GM18867 (cell line): ENCODE results near the gene ARSB.
"Not testable (repeated sequence)": the region's sequence is repeated elsewhere in the genome, so short reads cannot be mapped to it uniquely, and the experiment has no call there.

Source experiments
- ATAC-seq: cut with Tn5 transposase; IDR thresholded peaks from one replicate; pipeline ENCODE4 v1.9.1; 2021; ENCODE audit warnings: mild to moderate bottlenecking, moderate library complexity; ENCODE audit not compliant: unreplicated experiment

The ARSB gene

GRCh38 chr5:78907255-78907891 is 77.7 kb downstream of the ARSB start:
- ATAC-seq = no peak

DNA sequence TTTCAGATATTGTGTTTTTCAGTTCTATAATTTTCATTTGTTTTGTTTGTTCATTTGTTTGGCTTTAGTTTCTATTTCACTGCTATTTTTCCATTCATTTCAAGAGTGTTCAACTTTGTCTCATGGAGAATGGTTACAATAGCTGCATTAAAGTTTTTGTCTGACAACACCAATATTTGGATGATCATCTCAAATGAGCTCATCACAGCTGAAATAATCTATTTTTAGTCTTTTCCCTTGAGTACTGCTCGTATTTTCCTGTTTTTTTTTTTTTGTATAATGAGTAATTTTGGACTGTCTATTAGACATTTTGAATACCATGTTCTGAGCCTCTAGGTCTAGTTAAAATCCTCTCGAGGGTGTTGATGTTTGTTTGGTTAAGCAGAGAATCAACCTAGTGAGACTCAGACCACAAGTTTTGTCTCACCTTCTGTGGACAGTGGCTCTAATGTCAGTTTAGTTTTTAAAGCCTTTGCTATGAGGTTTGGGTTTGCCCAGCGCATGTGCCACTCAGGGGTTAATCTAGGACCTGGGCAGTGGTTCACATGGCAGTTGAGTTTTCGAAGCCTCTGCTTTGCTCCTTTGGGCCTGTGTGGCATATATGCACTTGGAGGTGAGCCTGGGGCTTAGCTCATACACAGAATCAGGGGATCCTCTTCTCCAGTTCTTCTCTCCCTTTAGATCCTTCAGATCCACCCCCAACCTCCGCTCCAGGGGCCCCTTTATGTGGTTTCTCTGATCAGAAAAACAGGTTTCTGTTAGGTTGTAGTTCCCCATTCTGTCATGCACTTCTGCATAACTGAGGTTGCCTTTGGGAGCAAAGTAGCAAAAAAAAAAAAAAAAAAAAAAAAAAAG is 79.8 kb downstream of the ARSB start:
- ATAC-seq = peak; percentile 72

GRCh38 chr5:78903861-78904260 is 81.2 kb downstream of the ARSB start:
- no peak for ATAC-seq

- no peak for ATAC-seq
Measured at GRCh38 chr5:78903353-78903752, 81.8 kb downstream of the ARSB start.

DNA sequence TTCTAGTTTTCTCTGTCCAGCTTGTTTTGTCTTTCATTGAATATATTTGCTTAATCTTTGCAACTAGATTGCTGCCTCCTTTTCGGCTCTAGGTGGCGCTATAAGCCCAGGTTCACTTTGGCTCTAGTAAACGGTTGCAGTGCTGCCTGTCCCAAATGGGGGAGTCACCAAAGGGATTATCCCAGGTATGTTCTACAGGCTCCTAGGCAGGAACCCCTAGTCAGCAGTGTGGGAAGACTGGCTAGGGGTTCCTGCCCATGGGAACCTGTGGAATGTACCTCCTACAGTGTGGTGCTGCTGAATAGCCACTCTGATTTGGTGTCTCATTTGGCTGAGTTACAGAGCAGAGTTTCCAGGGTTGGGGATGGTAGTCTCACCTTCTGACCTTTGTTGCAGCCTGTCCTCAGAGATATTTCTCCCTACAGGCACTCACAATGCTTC is 85.2 kb downstream of the ARSB start:
- ATAC-seq = no peak

DNA sequence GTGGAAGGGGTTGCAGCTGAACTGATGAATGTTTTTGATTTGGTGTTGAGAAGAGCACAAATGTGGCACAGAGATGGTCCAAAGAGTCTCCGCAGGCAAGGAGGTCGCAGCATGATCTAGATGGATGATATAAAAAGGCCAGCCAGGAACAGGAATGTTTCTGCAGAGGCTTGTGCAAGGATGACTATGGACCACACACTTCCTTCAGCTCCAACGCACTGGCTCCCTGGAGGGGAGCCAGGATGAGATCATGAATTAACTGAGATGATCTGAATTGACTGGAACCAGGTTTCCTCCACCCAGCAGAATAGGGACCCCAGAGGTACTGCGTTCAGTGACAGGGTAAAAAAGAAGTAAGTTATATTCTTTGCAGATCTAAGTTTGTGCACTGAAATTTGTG is 89.0 kb downstream of the ARSB start:
- no peak for ATAC-seq

GRCh38 chr5:78895616-78896015 is 89.5 kb downstream of the ARSB start:
- ATAC-seq = no peak

GRCh38 chr5:78893940-78894677 is 91.0 kb downstream of the ARSB start:
- no peak for ATAC-seq

DNA sequence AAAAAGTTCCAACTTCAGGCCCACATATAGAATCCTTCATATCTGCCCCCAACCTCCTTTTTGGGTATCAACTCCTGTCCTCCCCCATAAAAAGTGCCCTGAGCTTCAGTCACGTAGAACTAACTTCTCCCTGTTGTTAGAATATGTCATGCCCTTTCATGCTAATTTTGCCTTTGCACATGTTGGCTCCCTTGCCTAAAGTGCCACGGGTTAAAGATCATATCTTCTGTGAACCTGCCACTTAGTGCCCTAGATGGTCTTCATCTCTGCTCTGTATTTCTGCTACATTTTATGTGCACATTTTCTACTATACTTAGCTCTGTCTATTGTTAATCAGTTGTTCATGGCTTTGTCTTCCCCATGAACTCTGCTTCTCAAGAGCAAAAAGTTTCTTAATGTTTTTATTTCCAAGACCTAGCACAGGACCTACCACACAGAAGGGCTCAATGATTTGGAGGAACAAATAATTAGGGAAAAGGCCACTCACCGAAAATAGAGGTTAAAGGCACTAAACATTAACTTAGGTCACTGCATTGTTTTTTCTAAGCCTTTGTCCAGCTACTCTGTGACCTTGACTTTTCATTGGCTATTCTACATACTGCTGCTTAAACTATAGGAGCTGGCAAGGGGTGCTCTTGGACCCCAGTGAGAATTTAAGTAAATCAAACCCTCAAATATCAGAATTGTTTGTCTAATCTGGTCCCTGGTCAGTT is 94.3 kb downstream of the ARSB start:
- ATAC-seq = no peak

DNA sequence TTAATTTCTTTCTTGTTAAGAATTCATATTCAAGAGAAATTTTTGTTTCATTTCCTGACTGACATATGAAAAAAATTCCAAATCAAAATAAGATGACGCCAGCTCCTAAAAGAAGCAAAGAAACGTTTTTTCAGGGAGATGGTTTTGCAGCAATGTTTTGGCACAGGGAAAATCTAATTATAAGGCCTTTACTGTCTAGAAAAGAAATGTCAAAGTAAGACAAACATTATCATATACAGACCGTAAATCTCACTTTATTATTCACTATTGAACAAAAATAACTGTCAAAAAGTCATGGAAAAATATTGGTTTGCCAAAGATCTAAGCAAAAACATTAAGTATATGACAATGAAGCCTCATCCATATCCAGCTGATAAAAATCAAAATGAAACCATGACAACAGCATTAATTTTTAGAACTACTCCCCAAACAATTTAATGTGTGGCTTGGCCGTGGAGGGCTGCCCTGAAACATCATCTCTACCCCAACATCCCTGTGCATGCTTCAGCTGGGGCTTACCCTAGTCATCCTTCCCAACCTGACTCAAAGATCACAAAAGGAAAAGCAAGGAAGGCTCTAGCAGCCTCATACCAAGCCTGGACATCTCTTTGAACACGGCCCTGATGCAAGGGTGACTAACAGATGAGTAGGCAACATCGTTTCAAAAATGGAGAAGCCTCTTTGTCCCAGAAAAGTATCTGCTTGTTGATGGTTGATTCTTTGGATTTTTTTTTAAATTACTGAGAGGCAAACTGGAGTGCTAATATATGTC is 95.6 kb downstream of the ARSB start:
- ATAC-seq = no peak

- no peak for ATAC-seq
Measured at GRCh38 chr5:78888580-78889368, 96.3 kb downstream of the ARSB start.

DNA sequence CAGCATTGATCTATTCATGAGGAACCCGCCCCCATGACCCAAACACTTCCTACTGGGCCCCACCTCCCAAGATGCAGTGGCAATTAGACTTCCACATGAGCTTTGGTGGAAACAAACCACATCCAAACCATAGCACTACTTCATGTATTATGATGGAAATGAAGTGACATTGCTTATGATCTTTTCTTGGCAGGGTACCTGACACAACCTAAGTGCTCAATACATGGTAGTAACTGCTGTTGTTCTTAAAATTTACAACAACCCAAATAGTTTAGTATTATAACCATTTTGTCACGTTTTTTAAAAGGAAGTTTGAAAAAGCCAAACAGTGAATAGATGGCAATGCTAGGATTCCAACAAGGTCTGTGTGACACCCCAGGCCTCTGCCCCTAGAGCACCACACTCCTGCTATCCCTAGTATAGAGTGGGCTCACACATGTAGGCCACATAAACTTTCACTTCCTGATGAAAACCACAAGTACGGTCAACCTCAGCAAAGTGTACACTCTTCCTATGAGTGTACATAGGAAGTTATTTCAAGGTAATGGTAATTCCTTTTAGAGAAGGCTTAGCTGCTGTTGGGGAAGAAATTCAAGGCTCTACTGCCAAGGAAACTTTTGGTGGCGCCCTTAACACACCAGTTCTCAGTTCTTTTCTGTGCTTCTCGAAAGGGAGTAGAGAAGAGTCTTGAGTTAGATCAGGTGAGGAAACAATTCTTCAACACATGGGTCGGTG is 97.6 kb downstream of the ARSB start:
- peak; percentile 96 for ATAC-seq

DNA sequence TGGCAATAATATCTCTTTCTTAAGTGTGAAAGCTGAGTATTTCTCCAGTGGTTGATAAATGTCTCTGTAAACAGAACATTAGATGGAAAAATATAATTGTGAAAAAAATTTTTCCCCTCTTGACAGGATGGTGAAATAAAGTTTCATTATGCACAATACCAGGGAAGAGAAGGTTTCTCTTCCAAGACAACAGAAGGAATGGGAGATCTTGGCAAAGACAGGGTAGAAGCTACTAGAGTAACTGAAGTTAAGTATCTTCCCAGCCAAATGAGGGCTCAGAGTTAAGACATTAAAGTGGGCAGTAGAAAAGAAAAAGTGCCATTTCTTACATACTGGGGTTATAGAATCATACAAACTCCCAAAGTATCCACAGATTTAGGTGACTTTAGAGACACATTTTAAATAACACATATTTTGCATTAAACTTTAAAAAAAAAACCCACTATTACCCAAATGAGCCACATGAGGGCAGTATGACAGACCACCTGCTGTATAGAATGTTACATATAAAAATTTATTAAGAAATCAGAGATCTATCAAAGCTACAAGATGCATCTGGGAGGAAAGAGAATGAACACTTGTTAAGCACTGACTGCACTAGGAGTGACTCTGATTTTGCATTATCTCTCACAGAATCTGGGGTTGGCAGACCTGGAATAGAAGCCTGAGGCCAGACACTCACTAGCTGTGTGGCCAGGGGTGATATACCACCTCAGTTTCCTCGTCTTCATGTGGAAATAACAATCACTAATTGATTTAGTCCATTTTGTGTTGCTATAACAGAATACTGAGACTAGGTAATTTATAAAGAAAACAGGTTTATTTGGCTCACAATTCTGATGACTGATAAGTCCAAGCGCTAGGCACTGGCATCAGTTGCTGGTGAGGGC is 98.5 kb downstream of the ARSB start:
- ATAC-seq = no peak

- no peak for ATAC-seq
Measured at GRCh38 chr5:78881884-78882283, 103.2 kb downstream of the ARSB start.

DNA sequence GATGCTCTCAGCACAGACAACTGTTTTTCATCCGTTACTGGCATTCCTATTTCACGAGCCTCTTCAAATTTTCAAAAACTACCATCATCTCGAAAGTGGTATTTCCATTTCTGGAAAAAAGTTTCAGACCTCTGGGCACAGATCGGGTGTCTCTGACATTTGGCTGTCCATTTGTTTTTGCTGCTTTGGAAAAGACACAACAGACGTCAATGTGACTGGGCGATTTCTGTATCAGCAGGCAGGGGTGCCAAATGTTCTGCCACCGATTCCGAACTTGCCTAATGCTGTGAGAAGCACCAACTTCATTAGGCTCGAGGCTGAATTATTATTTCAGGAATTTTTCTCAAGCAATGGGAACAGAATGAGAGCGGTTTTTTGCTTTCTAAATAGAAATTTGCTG is 105.6 kb downstream of the ARSB start:
- no peak for ATAC-seq

GRCh38 chr5:78866076-78866475 is 119.0 kb downstream of the ARSB start:
- ATAC-seq = not testable (repeated sequence)

GRCh38 chr5:78858364-78858763 is 126.7 kb downstream of the ARSB start:
- ATAC-seq = no peak

- no peak for ATAC-seq
Measured at GRCh38 chr5:78855026-78855425, 130.1 kb downstream of the ARSB start.
